ENCODE results near the gene KCTD5. TPM values are rescaled to one million over a fixed set of nuclear protein-coding genes. Genes with fewer than 3 reads are reported as not detected.

Gene KCTD5
- total and polyA plus RNA-seq, 2 of the 8 experiments (the other 6 are each of a cell fraction or from before 2014, with no cell fraction given), result 26.6 to 31.8 TPM

DNA sequence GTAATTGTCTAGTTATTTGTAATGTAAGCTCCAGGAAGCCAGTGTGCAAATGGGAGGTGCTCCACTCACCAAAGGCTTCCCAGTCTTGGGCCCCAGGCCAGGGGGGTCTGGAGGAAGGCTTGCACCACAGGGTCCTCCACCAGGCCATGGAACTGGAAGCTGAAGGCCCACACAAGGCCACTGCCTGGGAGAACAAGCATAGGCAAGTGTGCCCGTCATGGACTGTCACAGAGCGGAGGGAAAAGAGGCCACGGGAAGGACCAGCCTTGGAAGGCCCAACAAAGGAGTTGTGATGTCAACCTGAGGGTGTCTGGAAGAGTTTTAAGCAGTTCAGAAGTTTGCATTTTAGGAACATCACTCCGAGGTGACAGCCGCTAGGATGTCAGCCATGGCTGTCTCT, 67.2 kb downstream of the KCTD5 start:
- Histone ChIP-seq H3K27me3 (replicated peaks in 1 of 4; ENCODE audit: control insufficient read depth in 3 of 4, extremely low read depth in 1 of 4, insufficient read depth in 3 of 4, low read length in 3 of 4) (no peaks in the 10 kb centered on the region), H2BK120ac (replicated peaks; ENCODE audit: low read depth, low read length) (no peak overlapping the region), H3K27ac (ENCODE audit: low read depth, low read length) (no peak overlapping the region), H2BK12ac (ENCODE audit: low read depth, low read length) (no peak overlapping the region), H3K14ac (ENCODE audit: insufficient read length) (no peak overlapping the region), H2AFZ (ENCODE audit: low read length) (no peak overlapping the region), H4K91ac (replicated peaks; ENCODE audit: insufficient read length, low read length) (no peak overlapping the region), H3K23me2 (ENCODE audit: low read depth, low read length) (peaks cover 8% of the 10 kb centered on the region; the same call in 1 of the 2 replicates), H3K56ac (replicated peaks; ENCODE audit: insufficient read length, low read depth, low read length) (no peak overlapping the region), H2BK15ac (ENCODE audit: low read length) (no peak overlapping the region), H2BK5ac (ENCODE audit: low read depth, low read length) (no peak overlapping the region; the same call in 1 of the 2 replicates), H3K36me3 (ENCODE audit: control insufficient read depth in 2 of 4, insufficient read depth in 4 of 4, low read length in 3 of 4) (peaks cover 0 to 6% (median 0%) of the 10 kb centered on the region in 4 experiments; a peak in 1 of 8 replicates), H3K4me3 (ENCODE audit: extremely low read depth in 1 of 4, insufficient read depth in 2 of 4, low read depth in 3 of 4, low read length in 4 of 4) (no peak overlapping the region), H3K9me3 (ENCODE audit: insufficient read depth in 2 of 2, low read depth in 1 of 2, low read length in 1 of 2) (no peaks in the 10 kb centered on the region), H3K4me1 (replicated peaks in 1 of 4; ENCODE audit: control insufficient read depth in 3 of 4, insufficient read depth in 4 of 4, low read length in 3 of 4) (peaks cover 0 to 7% (median 4%) of the 10 kb centered on the region in 4 experiments; a peak in 6 of 7 replicates), H3K9ac (replicated peaks in 1 of 4; ENCODE audit: extremely low read depth in 1 of 4, low read depth in 3 of 4, low read length in 3 of 4) (no peak overlapping the region), H3K79me2 (ENCODE audit: control insufficient read depth in 1 of 2, insufficient read depth in 2 of 2, low read length in 2 of 2) (peaks cover 14 to 24% of the 10 kb centered on the region in 2 experiments), H3K23ac (ENCODE audit: insufficient read length) (no peak overlapping the region), H4K8ac (ENCODE audit: extremely low read depth, insufficient read depth, low read length) (no peak overlapping the region), H2AK5ac (ENCODE audit: low read depth, low read length) (no peak overlapping the region), H3K79me1 (ENCODE audit: low read depth, low read length) (peaks cover 5% of the 10 kb centered on the region), H2BK20ac (ENCODE audit: low read length) (no peak overlapping the region), H3K18ac (ENCODE audit: extremely low read depth, low read length) (no peak overlapping the region), H3K4me2 (ENCODE audit: insufficient read depth in 1 of 2, low read depth in 2 of 2, low read length in 2 of 2) (no peak overlapping the region), H3K4ac (replicated peaks; ENCODE audit: insufficient read length, low read depth, low read length) (no peak overlapping the region), H4K20me1 (replicated peaks in 1 of 2; ENCODE audit: control insufficient read depth in 1 of 2, insufficient read depth in 2 of 2, low read length in 2 of 2) (peaks cover 3 to 8% of the 10 kb centered on the region in 2 experiments), H4K5ac (ENCODE audit: insufficient read length, low read depth, low read length) (no peak overlapping the region)
- DNase-seq (ENCODE audit: low read depth in 1 of 2, low spot score in 2 of 2), result no peak
- CTCF ChIA-PET (ENCODE audit: partially characterized antibody), result interaction anchor here (1.3 kb wide), 1 partner anchor 90 kb away, joined by 3 read pairs; no protein-coding TSS in a partner anchor
- POLR2A ChIA-PET (ENCODE audit: partially characterized antibody), result interaction anchor here (1.3 to 8.3 kb wide), 3 partner anchors 10 to 31 kb away, joined by 3 to 96 read pairs (median 4); no protein-coding TSS in a partner anchor
- TF ChIP-seq, protein P1, sequence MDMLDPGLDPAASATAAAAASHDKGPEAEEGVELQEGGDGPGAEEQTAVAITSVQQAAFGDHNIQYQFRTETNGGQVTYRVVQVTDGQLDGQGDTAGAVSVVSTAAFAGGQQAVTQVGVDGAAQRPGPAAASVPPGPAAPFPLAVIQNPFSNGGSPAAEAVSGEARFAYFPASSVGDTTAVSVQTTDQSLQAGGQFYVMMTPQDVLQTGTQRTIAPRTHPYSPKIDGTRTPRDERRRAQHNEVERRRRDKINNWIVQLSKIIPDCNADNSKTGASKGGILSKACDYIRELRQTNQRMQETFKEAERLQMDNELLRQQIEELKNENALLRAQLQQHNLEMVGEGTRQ (IDR thresholded peaks at IDR 0.05; ENCODE audit: low read length), result no peak
- TF ChIP-seq JUND (IDR thresholded peaks at IDR 0.05; ENCODE audit: low read length) (no peak), CHD2 (IDR thresholded peaks at IDR 0.05; ENCODE audit: low read length) (no peak), TCF12 (IDR thresholded peaks at IDR 0.05; ENCODE audit: low read depth, low read length) (no peak), SUZ12 (IDR thresholded peaks at IDR 0.05; ENCODE audit: low read length) (no peak)
- no peak for FAIRE-seq
- WGBS, 2 experiments (ENCODE audit: extremely low coverage in 1 of 2, insufficient coverage in 1 of 2, insufficient read length in 1 of 2, insufficient replicate concordance in 2 of 2, low coverage in 1 of 2, low lambda C conversion rate in 2 of 2, missing lambda C conversion rate in 1 of 2), result 94% methylated on average over 5 of the region's 5 CpGs; no CpG with 5 or more reads in 1 of the 2 experiments
